Measurements from ENCODE around the gene MED10.

Gene MED10

DNA sequence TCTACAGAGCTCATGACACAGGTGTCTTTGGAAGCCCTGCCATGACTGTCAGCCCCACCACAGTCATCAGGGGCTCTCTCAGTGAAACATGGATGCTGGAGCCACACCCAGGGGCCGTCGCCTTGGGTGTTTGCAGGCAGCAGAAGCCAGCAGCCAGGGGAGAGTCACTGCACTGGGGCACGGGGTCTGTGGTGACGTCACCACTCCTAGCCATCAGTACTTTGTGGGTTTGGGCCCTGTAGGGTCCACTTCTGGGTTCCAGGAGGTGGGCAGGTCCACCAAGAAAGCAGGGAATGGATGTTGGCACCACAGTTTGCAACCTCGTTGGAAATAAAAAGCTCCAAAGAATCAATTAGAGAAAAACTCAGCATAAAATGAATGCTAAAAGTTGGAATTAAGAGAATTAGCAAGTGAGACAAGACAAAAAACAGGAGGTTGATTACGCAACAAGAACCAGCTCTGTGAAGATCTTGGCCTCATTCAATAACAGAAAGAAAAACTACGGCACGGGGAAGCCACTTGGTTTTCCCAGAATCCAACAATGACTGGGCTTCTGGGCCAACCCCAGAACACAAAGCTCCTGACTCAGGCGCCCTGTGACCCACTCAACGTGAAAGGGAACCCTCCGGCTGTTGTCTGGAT lies 34.3 kb downstream of the MED10 start:
- no peak for ATAC-seq

DNA sequence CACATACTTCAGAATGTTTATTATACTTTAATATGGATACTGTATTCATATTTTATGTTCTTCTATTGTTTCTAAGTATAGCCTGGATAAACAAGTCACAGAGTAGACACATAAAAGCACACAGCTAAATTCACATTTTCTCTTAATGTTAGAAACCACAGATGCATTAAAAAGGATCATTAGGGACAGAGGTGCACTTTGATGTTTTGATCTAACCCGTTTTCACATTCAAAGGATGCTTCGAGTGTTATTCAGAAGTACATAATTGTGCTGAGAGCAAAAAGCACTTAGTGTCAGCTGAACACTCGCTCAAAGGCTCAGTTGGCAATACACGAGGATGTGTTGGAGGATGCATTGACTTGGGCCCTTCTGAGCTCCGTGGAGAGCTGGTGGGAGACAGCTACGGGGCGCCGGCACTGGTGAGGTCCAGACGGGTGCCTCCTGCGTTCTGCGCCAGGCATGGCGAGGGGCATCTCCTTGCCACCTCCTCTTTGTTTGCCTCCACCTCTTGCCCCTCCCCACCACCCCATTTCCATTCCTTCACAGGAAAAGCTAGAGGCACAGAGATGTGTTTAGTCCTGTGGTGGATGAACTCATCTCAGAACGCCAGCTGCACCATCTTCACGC lies 35.5 kb downstream of the MED10 start:
- TF ChIP-seq ZNF8 (CRISPR knock-in tag; IDR thresholded peaks at IDR 0.05) = no peak
- TF ChIP-seq ZNF565 (CRISPR knock-in tag; conservative IDR thresholded peaks at IDR 0.05; ENCODE audit: low read depth) = no peak
- no peak for TF ChIP-seq OSR1 (CRISPR knock-in tag; IDR thresholded peaks at IDR 0.05)
- no peak for TF ChIP-seq TOX (CRISPR knock-in tag; IDR thresholded peaks at IDR 0.05; ENCODE audit: borderline replicate concordance)
- no peak for TF ChIP-seq ARNTL (CRISPR knock-in tag; IDR thresholded peaks at IDR 0.05; ENCODE audit: borderline replicate concordance, low read depth)
- TF ChIP-seq ZFP30 (CRISPR knock-in tag; IDR thresholded peaks at IDR 0.05) = no peak
- no peak for TF ChIP-seq GLIS3 (CRISPR knock-in tag; IDR thresholded peaks at IDR 0.05)
- TF ChIP-seq TCF4 (CRISPR knock-in tag; IDR thresholded peaks at IDR 0.05; ENCODE audit: borderline replicate concordance) = no peak
- no peak for TF ChIP-seq ZC3H10 (CRISPR knock-in tag; IDR thresholded peaks at IDR 0.05)
- no peak for TF ChIP-seq ZNF70 (CRISPR knock-in tag; IDR thresholded peaks at IDR 0.05)
- no peak for TF ChIP-seq PPARA (CRISPR knock-in tag; IDR thresholded peaks at IDR 0.05; ENCODE audit: borderline replicate concordance)
- TF ChIP-seq ISL1 (CRISPR knock-in tag; IDR thresholded peaks at IDR 0.05) = no peak
- TF ChIP-seq CSRNP3 (CRISPR knock-in tag; IDR thresholded peaks at IDR 0.05) = no peak
- no peak for TF ChIP-seq RARB (CRISPR knock-in tag; IDR thresholded peaks at IDR 0.05)
- TF ChIP-seq CSDC2 (CRISPR knock-in tag; IDR thresholded peaks at IDR 0.05) = no peak
- no peak for ATAC-seq

More for the DNA sequence above, 34.3 kb downstream of the MED10 start:
- TF ChIP-seq GLIS3 (CRISPR knock-in tag; IDR thresholded peaks at IDR 0.05) = no peak
- TF ChIP-seq SNAI2 (CRISPR knock-in tag; IDR thresholded peaks at IDR 0.05) = no peak
- no peak for TF ChIP-seq OSR1 (CRISPR knock-in tag; IDR thresholded peaks at IDR 0.05)
- no peak for TF ChIP-seq ZNF70 (CRISPR knock-in tag; IDR thresholded peaks at IDR 0.05)
- TF ChIP-seq, protein P1, sequence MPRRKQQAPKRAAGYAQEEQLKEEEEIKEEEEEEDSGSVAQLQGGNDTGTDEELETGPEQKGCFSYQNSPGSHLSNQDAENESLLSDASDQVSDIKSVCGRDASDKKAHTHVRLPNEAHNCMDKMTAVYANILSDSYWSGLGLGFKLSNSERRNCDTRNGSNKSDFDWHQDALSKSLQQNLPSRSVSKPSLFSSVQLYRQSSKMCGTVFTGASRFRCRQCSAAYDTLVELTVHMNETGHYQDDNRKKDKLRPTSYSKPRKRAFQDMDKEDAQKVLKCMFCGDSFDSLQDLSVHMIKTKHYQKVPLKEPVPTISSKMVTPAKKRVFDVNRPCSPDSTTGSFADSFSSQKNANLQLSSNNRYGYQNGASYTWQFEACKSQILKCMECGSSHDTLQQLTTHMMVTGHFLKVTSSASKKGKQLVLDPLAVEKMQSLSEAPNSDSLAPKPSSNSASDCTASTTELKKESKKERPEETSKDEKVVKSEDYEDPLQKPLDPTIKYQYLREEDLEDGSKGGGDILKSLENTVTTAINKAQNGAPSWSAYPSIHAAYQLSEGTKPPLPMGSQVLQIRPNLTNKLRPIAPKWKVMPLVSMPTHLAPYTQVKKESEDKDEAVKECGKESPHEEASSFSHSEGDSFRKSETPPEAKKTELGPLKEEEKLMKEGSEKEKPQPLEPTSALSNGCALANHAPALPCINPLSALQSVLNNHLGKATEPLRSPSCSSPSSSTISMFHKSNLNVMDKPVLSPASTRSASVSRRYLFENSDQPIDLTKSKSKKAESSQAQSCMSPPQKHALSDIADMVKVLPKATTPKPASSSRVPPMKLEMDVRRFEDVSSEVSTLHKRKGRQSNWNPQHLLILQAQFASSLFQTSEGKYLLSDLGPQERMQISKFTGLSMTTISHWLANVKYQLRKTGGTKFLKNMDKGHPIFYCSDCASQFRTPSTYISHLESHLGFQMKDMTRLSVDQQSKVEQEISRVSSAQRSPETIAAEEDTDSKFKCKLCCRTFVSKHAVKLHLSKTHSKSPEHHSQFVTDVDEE (CRISPR knock-in tag; IDR thresholded peaks at IDR 0.05) = no peak
- TF ChIP-seq, protein P2, sequence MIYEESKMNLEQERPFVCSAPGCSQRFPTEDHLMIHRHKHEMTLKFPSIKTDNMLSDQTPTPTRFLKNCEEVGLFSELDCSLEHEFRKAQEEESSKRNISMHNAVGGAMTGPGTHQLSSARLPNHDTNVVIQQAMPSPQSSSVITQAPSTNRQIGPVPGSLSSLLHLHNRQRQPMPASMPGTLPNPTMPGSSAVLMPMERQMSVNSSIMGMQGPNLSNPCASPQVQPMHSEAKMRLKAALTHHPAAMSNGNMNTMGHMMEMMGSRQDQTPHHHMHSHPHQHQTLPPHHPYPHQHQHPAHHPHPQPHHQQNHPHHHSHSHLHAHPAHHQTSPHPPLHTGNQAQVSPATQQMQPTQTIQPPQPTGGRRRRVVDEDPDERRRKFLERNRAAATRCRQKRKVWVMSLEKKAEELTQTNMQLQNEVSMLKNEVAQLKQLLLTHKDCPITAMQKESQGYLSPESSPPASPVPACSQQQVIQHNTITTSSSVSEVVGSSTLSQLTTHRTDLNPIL (CRISPR knock-in tag; IDR thresholded peaks at IDR 0.05; ENCODE audit: low read depth) = no peak
- TF ChIP-seq ZFP3 (CRISPR knock-in tag; IDR thresholded peaks at IDR 0.05) = no peak
- no peak for TF ChIP-seq CSRNP3 (CRISPR knock-in tag; IDR thresholded peaks at IDR 0.05)
- TF ChIP-seq BACH2 (CRISPR knock-in tag; IDR thresholded peaks at IDR 0.05; ENCODE audit: borderline replicate concordance) = no peak
- TF ChIP-seq ZC3H10 (CRISPR knock-in tag; IDR thresholded peaks at IDR 0.05) = no peak

DNA sequence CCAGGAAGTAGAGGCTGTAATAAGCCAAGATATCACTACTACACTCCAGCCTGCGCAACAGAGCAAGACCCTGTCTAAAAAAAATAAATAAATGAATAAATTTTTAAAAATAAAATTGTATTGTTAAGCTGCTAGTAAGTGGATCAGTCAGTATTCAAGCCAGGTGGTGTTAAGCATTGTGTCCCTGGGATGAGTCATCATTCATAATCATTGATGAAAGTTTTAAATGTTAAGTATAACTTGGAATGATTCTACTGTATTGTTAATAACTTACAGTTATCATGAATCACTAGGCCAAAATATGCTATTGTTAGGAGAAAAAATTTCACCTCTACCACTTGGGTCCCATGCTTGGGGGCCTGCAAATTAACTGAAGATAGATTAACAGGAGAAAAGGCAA lies 38.2 kb downstream of the MED10 start:
- no peak for TF ChIP-seq ZNF8 (CRISPR knock-in tag; IDR thresholded peaks at IDR 0.05)
- TF ChIP-seq, protein P2 (CRISPR knock-in tag; IDR thresholded peaks at IDR 0.05; ENCODE audit: low read depth) = no peak
- TF ChIP-seq ARNTL (CRISPR knock-in tag; IDR thresholded peaks at IDR 0.05; ENCODE audit: borderline replicate concordance, low read depth) = no peak
- TF ChIP-seq ZNF70 (CRISPR knock-in tag; IDR thresholded peaks at IDR 0.05) = no peak
- TF ChIP-seq BACH2 (CRISPR knock-in tag; IDR thresholded peaks at IDR 0.05; ENCODE audit: borderline replicate concordance) = no peak
- no peak for TF ChIP-seq ZC3H10 (CRISPR knock-in tag; IDR thresholded peaks at IDR 0.05)
- TF ChIP-seq TCF4 (CRISPR knock-in tag; IDR thresholded peaks at IDR 0.05; ENCODE audit: borderline replicate concordance) = no peak
- no peak for ATAC-seq
